Heart left ventricle (tissue), 13 donors: ENCODE measurements around the gene LRPAP1.

Experiments used
- POLR2A ChIP-seq, 2 donors: fragments of 450-650 bp; IDR thresholded peaks; one replicate each; pipeline ENCODE4 v1.6.1; 2017; ENCODE audit warnings: antibody characterized with exemption in 2 of 2, mild to moderate bottlenecking in 2 of 2, moderate library complexity in 2 of 2
- TF ChIP-seq, protein P1 (sequence below), 12 donors: fragments of 200-600 bp; sonication (generic) in 4 of 12; IDR thresholded peaks; one replicate each; pipeline versions ENCODE4 v1.5.0 to v1.8.0; 2018 to 2022; ENCODE audit warnings: antibody characterized with exemption in 12 of 12, mild to moderate bottlenecking in 5 of 12
- donor health status: ischemic (EF 13 %, LVEDD 7.1; RV severe dilation, severe dysfunction).
- donor health status: DM: no; HTN: yes; CAD: no.
- donor health status: DM: no; HTN: no; CAD: no.
- donor health status: ischemic (EF 25% LVEDD 6.9; RV normal size, moderate dysfunction).
- donor health status: ischemic (EF 25% LVEDD 5.7; RV mildly dilated, moderate dysfunction).
- donor health status: ischemic (EF 35%, LVEDD 5.7; RV mildly dilated, moderate dysfunction).
- donor health status: nonischemic (EF 11% LVEDD 7.7; RV severe dilation, severe dysfunction).
- donor health status: DM: yes; HTN: yes; CAD: no.
- donor health status: PGD.
- donor health status: ischemic (EF 29% LVEDD 5.4; RV normal size, mild dysfunction).
- donor health status: nonischemic (EF 23%, LVEDD 6.1; RV moderate dilation, normal function).

DNA sequence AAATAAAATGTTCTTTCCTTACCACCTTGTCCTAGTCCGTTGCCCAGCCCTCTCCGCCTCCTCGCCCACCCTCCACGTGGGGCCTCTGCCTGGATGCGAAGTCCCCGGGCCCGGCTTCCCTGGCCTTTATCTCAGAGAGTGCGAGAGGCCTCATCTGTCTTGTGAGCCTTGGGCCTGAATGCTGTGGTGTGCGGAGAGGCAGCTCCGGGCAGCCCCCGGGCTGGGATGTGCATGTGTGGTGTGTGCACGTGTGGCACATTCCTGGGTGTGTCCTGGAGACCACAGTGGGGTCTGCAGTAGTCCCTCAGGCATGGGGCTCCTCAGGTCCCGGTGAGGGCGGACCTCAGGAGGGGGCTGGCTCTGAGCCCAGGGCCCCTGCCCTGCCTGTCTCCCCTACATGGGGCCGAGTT, 37.8 kb downstream of the LRPAP1 start:
- TF ChIP-seq, protein P1, sequence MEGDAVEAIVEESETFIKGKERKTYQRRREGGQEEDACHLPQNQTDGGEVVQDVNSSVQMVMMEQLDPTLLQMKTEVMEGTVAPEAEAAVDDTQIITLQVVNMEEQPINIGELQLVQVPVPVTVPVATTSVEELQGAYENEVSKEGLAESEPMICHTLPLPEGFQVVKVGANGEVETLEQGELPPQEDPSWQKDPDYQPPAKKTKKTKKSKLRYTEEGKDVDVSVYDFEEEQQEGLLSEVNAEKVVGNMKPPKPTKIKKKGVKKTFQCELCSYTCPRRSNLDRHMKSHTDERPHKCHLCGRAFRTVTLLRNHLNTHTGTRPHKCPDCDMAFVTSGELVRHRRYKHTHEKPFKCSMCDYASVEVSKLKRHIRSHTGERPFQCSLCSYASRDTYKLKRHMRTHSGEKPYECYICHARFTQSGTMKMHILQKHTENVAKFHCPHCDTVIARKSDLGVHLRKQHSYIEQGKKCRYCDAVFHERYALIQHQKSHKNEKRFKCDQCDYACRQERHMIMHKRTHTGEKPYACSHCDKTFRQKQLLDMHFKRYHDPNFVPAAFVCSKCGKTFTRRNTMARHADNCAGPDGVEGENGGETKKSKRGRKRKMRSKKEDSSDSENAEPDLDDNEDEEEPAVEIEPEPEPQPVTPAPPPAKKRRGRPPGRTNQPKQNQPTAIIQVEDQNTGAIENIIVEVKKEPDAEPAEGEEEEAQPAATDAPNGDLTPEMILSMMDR (IDR thresholded peaks at IDR 0.05), result no peak
- no peak for TF ChIP-seq POLR2A (IDR thresholded peaks at IDR 0.05)
